GF-D8 (cell line): Measurements from ENCODE around the gene GPNMB.
"Not testable (repeated sequence)": the region's sequence is repeated elsewhere in the genome, so short reads cannot be mapped to it uniquely, and the experiment has no call there.

ENCODE experiments used
- DNase-seq: peaks from one replicate; lab custom pipeline; 2025; lab: John Stamatoyannopoulos, UW

Gene GPNMB

DNA sequence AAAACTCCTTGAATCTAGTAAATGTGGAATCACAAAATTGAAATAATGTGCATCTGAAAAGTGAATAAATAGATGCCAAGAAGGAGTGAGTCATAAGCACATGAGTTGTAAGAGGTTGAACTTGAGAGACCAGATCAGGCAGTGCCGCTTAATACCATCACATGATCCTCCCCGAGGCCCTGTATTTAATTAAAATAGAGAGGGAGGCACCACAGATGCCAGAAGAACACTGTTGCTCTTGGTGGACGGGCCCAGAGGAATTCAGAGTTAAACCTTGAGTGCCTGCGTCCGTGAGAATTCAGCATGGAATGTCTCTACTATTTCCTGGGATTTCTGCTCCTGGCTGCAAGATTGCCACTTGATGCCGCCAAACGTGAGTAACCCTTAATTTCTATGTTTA is at the start of gene GPNMB:
Gene GPNMB (plus strand): TSS at position 221 of the 400 bp plus-strand sequence. CDS start 83 bp downstream, at position 304.
- DNase-seq = no peak

DNA sequence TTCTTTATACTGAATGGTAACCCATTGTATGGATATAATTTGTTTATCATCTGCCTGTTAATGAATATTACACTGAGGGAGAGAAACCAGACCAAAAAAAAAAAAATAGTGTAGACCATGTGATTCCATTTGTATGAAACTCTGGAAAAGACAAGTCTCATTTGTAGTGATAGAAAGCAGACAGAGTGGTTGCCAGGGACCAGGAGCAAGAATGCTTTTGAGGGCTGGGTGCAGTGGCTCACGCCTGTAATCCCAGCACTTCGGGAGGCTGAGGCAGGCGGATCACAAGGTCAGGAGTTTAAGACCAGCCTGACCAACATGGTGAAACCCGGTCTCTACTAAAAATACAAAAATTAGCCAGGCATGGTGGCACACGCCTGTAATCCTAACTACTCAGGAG is 48.8 kb upstream of the GPNMB start:
- not testable (repeated sequence) for DNase-seq

DNA sequence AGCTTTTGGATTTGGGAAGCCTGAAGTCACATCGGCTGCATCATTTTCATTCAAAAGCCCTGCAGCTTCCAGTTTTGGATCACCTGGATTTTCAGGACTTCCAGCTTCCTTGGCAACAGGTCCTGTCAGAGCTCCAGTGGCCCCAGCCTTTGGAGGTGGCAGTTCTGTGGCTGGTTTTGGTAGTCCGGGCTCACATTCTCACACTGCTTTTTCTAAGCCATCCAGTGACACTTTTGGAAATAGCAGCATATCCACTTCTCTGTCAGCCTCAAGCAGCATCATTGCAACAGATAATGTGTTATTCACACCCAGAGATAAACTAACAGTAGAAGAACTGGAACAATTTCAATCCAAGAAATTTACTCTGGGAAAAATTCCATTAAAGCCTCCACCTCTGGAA is 46.2 kb upstream of the GPNMB start:
- DNase-seq = no peak

DNA sequence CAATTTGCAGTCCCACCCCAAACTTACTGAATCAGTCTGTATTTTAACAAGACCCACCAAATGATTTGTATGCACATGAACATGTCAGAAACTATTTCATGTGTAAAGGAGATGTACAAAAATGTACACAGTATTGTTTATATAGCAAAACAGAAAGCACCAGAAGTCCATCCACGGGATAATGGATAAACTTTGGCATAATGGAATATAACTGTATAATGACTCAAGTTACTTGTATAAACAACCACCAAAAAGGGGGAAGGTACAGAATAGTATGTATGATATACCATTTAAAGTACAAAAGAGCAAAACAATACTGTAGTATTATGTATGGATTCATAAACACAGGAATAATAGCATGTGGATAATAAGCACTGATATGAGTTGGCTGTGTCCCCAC is 42.3 kb upstream of the GPNMB start:
- no peak for DNase-seq

DNA sequence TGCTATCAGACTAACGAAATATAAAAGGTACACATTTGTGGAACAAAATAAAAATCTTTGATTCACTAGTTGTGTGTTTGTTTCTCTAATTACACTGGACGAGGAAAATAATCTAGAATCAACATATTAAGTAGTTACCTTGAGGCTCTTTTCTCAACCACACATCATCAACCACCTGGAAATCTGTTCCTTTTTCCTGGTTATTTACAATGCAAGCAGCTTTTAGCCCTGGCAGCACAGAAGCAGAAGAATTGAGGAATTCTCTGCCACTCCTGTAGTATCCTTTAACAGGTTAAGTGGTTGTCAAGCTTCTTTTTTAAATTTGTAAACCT is 41.0 kb upstream of the GPNMB start:
- DNase-seq = no peak

DNA sequence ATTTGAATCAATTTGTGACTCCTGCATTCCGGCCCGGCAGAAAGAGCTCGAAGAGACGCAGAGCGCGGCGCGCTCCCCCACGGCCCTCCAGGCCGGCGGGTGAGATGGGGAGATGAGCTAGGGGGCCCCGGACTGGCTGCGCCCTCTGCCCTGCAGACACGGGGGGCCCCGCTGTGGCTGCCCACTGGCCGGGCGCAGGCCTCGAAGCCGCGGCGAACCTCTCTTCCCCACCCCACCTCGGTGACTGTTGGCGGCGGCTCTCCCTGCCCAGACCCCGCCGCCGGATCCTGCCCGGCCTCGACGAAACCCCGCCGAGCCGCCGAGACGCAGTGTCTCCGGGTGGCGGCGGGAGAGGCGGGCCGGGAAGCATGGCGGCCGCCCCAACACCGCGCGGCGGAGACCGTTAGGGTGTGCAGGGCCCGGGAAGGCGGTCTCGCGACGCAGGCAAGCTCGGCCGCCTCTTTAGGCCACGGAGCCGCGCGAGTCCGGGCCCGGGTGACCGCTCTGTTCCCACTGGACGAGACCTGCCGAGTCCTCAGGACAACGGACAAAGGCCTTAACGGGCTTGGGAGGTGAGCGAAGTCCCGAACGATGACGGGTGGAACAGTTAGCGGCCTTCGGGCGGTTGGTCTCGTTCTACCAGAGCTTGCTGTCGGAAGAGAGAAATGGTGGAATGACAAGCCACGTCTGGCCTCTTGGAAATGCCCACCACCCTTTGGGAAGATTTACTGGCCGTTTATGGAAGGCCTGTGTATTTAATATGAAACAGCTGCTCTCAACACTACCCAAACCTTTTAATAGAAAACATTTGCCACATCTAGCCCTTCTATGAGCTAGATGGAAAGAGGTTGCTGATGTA is 40.4 kb upstream of the GPNMB start:
- no peak for DNase-seq

DNA sequence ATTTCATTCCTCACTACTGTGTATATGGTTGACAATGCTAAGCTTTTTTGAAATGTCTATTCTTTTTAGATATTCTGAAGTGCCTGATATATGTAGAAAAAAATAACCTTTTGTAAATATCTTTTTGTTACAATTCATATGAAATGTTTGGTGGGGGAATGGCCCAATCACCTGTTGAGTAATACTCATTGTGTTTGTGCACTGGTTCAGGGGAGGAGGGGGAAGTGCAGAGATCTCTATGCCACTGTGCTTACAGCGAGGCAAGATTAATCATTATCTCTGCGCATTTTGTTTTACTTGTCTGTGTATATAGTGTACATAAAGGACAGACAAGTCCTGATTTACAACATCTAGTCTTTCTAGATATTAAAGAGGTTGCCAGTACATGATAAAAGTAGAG is 39.6 kb upstream of the GPNMB start:
- DNase-seq = no peak

DNA sequence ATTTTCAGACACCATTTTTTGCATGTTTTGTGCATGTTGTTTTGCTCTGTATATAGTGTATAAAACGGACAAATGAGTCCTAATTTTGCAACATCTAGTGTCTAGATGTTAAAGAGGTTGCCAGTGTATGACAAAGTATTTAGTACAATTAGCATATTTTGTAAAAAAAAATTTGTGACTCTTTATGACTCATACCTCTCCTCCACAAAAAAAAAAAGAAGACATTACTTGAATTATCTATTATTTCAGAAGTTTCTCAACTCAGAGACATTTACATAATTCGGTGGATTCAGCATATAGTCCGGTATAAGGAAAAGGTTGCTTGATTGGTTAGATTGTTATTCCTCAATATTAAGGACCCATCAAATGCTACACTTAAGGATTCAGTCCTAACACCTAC is 38.7 kb upstream of the GPNMB start:
- no peak for DNase-seq

DNA sequence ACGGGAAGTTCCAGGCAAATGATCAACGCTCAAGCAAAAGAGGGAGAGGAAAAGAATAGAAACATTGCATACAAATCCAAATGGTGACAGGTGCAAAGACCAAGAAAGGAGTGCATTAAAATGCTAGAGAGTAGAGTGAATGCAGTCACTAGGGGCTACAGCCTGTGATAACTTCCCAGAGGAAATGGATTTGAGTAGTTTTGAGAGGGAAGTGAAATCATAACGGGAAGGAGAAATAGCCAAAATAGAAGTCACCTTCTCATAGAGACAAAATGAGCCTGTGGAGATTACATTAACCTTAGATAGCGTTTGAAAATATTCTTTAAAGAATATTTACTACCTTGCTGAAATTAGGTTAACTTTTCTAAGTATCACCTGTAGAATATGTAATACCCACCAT is 38.3 kb upstream of the GPNMB start:
- no peak for DNase-seq

DNA sequence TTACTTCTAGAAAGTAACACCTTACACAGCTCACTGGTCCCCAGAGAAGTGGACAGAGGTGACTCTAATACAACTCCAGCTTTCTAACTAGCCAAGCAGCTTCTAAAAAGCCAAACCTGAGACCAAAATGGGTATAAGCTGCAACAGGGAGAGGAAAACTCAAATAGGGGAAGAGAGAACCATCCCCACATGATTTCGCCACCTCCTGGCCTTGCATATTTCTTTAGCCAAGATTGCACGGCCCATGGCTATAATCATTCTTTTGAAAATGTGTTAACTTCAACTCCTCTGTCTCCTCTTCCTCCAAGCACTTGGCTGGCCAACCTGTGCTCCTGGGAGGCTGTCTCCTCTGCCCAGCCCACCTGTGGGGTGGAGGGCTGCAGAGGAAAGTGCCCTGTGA is 36.1 kb upstream of the GPNMB start:
- DNase-seq = no peak

DNA sequence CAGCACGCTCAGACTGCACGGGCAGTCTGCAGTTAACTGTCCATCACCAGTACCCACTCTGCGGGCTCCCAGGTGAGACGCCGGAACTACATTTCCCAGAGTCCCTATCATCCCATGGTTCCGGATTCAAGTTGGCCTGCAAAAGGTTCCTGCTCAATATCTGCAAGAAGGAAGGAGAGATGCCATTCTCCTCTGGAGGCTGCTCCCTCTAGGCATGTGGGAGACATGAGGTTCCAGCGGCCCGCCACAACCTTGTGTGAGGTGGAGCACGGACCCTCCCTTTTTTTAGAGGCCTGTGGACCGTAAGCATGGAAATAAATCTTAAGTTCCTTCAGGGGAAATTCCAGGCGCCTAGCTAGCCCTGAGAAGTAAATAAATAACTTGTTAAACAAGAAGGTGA is 35.0 kb upstream of the GPNMB start:
- no peak for DNase-seq

DNA sequence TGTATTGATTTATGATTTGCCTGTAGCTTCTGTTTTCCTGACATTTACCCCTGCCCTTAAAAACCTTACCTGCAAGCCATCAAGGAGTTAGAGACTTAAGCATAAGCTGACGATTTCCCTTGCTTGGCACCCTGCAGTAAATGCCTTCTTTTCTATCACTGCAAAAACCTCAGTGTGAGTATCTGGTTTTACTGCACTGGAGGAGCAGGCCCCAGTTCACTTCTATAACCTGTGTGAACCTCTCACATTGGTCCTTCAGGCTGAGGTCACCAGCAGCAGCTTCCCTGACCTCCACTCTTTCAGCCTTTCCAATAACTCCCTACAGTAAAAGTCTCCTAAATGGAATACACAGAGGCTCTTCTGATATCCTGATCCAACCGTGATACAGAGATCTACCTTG is 34.2 kb upstream of the GPNMB start:
- DNase-seq = no peak

DNA sequence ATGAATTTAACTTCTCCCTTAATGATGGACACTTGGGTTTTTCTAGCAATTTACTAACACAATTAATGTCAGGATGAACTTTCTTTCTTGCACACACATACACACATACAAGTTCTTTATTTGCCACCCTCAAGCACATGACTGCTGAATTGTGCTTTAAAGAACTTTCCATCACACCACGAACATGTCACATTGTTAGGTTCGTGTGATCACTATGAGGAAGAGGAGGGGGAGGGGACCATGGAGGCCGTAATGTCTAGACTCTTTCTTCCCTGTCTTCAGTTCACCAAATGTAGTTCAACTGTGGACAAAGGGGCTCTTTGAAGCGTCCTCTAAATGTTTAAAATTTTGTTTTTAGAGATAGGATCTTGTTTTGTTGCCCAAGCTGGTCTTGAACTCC is 33.7 kb upstream of the GPNMB start:
- no peak for DNase-seq

DNA sequence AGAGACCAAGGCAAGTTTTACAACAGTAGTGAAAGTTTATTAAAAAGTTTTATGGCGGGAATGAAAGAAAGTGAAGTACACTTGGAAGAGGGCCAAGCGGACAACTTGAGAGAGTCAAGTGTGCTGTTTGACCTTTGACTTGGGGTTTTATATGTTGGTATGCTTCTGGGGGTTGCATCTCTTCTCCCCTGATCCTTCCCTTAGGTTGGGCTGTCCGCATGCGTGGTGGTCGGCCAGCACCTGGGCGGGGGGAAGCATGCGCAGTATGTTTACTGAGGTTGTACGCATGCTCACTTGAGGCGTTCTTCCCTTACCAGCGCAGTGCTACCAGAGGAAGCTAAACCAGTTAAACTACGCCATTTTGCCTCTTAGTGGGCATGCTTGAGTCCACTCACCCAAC is 32.8 kb upstream of the GPNMB start:
- no peak for DNase-seq

DNA sequence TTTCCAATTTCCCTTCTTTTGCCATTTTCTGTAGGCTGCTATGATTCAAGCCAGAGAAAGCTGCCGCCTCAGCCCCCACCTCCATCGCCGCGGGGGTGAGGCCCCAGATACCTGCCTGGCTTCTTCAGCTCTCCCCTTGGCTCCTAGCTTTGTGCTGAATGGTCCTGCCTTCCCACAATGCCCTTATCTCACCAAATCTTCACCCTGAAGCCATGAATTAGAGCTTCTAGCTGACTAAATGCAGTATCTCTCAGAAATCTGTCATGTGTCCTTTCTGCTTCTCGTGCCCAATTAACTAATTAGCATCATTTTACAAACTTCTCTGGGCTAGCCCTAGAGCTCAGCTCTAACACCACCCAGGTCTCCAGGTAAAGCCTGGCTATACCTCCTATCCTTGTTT is 32.2 kb upstream of the GPNMB start:
- no peak for DNase-seq

DNA sequence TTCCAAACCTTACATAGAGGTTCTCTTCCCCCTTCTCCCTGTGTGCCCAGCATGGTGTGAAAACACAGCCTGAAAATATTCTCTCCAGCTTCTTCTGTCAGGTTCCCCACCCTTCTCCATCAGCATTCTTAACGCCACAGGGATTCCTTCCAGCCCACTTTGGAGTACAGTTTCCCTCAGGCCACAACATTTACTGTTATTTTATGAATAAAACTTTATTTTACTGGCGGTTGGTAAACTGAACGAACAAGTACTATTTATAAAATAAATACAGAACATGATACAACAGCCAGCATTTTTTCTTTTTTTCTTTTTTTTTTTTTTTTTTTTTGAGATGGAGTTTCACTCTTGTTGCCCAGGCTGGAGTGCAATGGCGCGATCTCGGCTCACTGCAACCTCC is 31.6 kb upstream of the GPNMB start:
- no peak for DNase-seq

DNA sequence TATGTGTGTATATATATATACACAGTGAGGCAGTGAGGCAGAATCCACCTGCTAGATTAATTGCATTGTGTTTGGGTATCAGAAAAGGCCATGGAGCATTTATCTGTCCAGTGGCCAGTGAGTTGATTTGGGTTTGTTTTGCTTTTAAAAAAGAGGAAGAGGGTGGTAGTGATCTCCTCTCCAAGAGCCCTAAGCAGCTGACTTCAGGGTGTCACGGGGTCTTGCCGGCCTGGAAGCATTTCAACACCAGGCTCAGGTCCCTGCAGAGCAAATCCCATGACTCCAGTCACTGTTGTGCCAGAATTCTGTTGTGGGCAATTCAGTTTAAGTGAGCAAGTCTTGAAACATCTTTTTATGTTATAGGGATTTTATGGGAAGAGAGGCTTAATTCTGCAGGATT is 30.6 kb upstream of the GPNMB start:
- peak; percentile 45 for DNase-seq

DNA sequence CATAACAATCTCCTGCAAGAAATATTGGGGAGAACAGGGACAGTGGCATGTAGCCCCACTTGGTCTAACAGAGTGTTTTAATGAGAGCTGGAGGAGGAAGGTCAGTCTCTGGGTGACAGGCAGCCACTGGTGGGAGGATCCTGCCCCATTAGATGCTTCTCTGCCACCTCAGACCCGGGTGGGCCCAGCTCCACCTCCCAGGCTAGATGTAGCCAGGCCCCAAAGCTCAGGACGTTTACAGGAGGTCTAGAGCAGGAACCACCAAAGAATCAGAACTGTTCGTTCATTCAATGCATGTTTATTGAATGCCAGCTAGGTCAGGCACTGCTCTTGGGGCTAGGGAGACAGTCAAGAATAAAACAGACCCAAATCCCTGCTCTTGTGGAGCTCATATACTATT is 28.4 kb upstream of the GPNMB start:
- DNase-seq = no peak

DNA sequence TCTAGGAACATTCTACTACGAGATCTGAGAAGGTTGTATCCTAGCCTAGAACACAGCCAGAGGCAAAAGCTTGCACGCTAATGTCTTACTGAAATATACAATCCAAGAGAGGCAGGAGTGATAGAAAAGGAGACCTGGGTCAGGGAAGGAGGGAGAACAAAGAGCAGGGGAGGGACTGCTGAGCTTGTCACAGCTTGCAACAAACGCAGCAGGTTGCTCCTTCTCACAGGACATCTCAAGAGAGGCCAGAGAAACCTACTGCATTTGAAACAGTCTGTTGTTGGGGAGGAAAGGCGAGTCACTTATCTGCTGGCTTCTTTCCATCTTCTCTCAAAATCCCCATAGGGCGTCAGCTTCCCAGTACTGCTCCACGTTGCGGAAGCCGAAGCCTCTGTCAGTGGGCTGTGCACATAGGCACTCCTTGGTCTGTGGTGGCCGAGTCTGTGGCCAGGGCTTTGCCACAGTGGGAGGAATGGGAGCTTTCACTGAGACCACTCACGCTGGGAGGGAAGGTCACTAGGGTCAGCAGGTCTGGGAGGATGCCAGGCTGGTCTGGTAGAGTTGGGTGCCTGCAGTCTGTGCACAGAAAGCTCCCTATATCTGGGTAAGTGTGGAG is 25.8 kb upstream of the GPNMB start:
- no peak for DNase-seq

DNA sequence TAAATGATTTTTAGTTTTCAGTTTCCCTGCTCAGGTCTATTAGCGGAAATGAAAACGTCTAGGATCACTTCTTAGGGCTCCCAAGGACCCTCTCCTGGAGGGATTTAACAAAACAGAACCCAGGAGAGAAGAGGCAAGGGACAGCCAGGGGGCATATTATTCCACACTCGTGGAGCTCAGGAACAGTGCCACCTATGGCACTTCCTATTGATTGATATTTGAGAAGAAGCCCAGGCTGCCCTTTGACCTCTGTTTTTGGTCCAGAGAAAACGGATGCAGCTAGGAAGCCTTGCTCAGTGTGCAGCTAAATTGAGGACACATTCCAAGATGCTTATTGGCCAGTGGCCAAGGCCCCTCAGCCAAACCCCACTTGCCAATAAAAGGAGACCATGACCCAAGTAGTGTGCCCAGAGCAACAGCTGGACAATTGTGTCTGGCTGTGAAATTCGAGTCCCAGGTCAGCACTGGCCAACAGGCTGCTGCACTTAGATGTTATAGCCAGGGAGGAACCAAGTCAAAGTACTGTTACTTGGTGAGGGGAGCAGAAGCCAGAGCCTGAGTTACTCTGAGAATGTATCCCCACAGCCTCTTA is 24.0 kb upstream of the GPNMB start:
- DNase-seq = no peak

DNA sequence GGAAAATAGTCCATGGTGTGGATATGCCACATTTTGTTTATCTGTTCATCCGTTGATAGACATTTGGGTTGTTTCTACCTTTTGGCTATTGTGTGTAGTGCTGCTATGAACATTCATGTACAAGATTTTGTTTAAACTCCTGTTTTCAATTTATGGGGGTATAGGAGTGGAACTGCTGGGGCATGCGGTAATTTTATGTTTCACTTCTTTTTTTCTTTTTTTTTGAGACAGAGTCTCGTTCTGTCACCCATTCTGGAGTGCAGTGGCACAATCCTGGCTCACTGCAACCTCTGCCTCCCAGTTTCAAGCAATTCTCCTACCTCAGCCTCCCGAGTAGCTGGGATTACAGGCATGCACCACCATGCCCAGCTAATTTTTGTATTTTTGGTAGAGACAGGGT is 22.2 kb upstream of the GPNMB start:
- not testable (repeated sequence) for DNase-seq

DNA sequence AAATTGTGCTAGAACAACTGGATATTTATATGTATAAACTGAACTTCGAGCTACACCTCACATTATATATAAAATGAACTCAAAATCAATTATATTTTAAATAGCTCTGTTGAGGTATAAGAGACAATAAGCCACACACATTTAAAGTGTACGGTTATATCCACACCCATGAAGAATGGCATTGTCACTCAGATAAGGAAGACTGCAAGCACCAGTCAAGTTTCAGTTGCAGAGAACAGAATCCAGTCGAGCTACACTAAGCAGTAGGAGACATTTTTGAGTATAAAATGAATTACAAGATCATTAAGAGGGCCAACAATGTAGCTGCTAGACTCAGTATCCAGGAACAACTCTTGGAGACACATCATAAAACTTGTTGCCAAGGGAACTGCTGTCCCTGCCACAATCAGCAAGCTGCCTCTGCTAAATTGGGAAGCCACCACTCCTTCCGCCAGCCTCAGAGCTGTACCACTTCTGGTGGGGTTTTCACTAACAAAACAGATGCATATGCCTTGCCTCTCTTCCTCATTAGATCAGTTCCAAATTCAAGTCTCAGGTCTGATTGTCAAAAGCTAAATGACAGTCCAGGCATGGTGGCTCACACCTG is 19.6 kb upstream of the GPNMB start:
- no peak for DNase-seq

DNA sequence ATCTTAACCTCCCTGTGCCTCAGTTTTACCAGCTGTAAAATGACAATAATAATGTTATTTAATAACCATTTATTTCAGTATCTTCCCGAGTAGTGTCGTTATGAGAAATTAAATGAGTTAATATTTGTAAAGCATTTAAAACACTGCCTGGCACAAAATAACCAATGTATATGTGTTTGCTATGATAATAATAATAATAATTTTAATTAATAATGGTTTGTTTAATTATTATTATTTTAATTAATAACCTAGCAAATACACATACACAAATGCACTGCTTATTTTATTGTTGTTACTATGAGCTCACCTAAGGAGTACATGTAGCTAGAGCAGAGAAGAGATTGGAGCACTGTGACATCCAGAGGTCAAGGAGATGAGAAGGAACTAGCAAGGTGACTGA is 18.2 kb upstream of the GPNMB start:
- no peak for DNase-seq
